SH-SY5Y (cell line): ENCODE data around the gene VPS37D.

ENCODE experiments used
- GATA2 ChIP-seq: IDR thresholded peaks from 2 replicates; pipeline ENCODE4 v1.6.1; 2011; ENCODE audit warnings: mild to moderate bottlenecking, low read depth, low read length
- GATA3 ChIP-seq: IDR thresholded peaks from 2 replicates; pipeline ENCODE4 v1.6.1; 2011; ENCODE audit warnings: low read depth, mild to moderate bottlenecking, low read length, moderate library complexity

- TF ChIP-seq GATA3: no peak
- no peak for TF ChIP-seq GATA2
These were observed 46.2 kb upstream of the VPS37D start for GRCh38 chr7:73621168-73622063.
